ENCODE measurements around the gene KRTAP10-3. TPM values are rescaled to one million over a fixed set of nuclear protein-coding genes. Genes with fewer than 3 reads are reported as not detected.

Gene KRTAP10-3
- polyA plus RNA-seq (2011; rRNA removed), result not detected in 2 replicates
- not detected in 2 replicates for polyA plus RNA-seq (2012; cell fraction: cytosol; rRNA removed)
- not detected in 2 replicates for polyA plus RNA-seq (2012; cell fraction: nucleus; rRNA removed)
- not detected in 3 replicates for polyA plus RNA-seq (2017; fragmentation: RNase III; extraction: RNeasy Plus Mini Kit Qiagen cat#74134 plus additional on column Dnase treatment)
- not detected in 2 replicates for polyA minus RNA-seq (2011; rRNA and poly(A)+ RNA removed)

- ChIA-PET CTCF (interaction anchor here (0.6 kb wide), 1 partner anchor 571 kb away, joined by 4 read pairs; no protein-coding TSS in a partner anchor), POLR2A (no interaction called here)
Measured at GRCh38 chr21:44558695-44559094, at the start of gene KRTAP10-3. Gene KRTAP10-3 (minus strand): TSS chr21:44558795. CDS start chr21:44558715, 80 bp downstream.

GRCh38 chr21:44606495-44606894 is 47.9 kb upstream of the KRTAP10-3 start:
- H3K9me3 ChIP-seq, result peaks cover 3% of the 10 kb centered on the region; the same call in 1 of the 3 replicates
- no peak overlapping the region for H3K27ac ChIP-seq
- H3K4me2 ChIP-seq, result no peak overlapping the region
- ATAC-seq (no peak), FAIRE-seq (no peak), DNase-seq (ENCODE audit: low read depth in 1 of 2, low spot score in 1 of 2) (no peak)
- no peak overlapping the region for H3K4me3 ChIP-seq
- H3K4me1 ChIP-seq, result no peaks in the 10 kb centered on the region
- ChIA-PET POLR2A (no interaction called here), CTCF (no interaction called here)
- WGBS (ENCODE audit: missing lambda C conversion rate), result 44% methylated on average over 4 of the region's 4 CpGs
- TF ChIP-seq EHMT2 (IDR thresholded peaks at IDR 0.05; ENCODE audit: low read depth), result no peak
- no peak for TF ChIP-seq HDAC2 (IDR thresholded peaks at IDR 0.05)
- no peak for TF ChIP-seq HEYL (CRISPR knock-in tag; IDR thresholded peaks at IDR 0.05)
- TF ChIP-seq ZSCAN20 (CRISPR knock-in tag; IDR thresholded peaks at IDR 0.05), result no peak

More at GRCh38 chr21:44558695-44559094, at the start of gene KRTAP10-3:
- FAIRE-seq, result no peak
- Histone ChIP-seq H3K4me3 (no peak within 1 kb of the TSS), H3K4me2 (no peak within 1 kb of the TSS), H3K9me3 (no peaks in the 10 kb centered on the region), H3K4me1 (no peaks in the 10 kb centered on the region), H3K27ac (no peak within 1 kb of the TSS)
- WGBS (ENCODE audit: missing lambda C conversion rate), result 31% methylated on average over 5 of the region's 5 CpGs
- no peak for TF ChIP-seq MYC (IDR thresholded peaks at IDR 0.05; ENCODE audit: borderline replicate concordance, low read length)
- TF ChIP-seq TFCP2L1 (CRISPR knock-in tag; IDR thresholded peaks at IDR 0.05), result no peak
- no peak for TF ChIP-seq ZFP36 (IDR thresholded peaks at IDR 0.05; ENCODE audit: borderline replicate concordance, partially characterized antibody)
- TF ChIP-seq ESRRA (IDR thresholded peaks at IDR 0.05; ENCODE audit: borderline replicate concordance, low read length), result no peak
- no peak for TF ChIP-seq MAZ (IDR thresholded peaks at IDR 0.05; ENCODE audit: borderline replicate concordance, low read depth, low read length)
- TF ChIP-seq SREBF2 (IDR thresholded peaks at IDR 0.05), result no peak
- no peak for TF ChIP-seq REST (IDR thresholded peaks at IDR 0.05)
- TF ChIP-seq EP300 (IDR thresholded peaks at IDR 0.05), result no peak
- TF ChIP-seq HOXA7 (CRISPR knock-in tag; IDR thresholded peaks at IDR 0.05), result no peak
- no peak for TF ChIP-seq CBX2 (IDR thresholded peaks at IDR 0.05; ENCODE audit: borderline replicate concordance, low read depth)
- TF ChIP-seq HES2 (IDR thresholded peaks at IDR 0.05), result no peak
- no peak for TF ChIP-seq RFX5 (IDR thresholded peaks at IDR 0.05)
- no peak for DNase-seq (ENCODE audit: low read depth in 1 of 2, low spot score in 1 of 2)
- no peak for ATAC-seq

GRCh38 chr21:44603911-44604310 is 45.3 kb upstream of the KRTAP10-3 start:
- no peak overlapping the region for H3K4me2 ChIP-seq
- POLR2A ChIA-PET, result no interaction called here
- FAIRE-seq, result no peak
- TF ChIP-seq USF2 (IDR thresholded peaks at IDR 0.05) (no peak), ELK1 (IDR thresholded peaks at IDR 0.05; ENCODE audit: low read depth, low read length) (no peak), EHMT2 (IDR thresholded peaks at IDR 0.05; ENCODE audit: low read depth) (no peak), KDM5A (IDR thresholded peaks at IDR 0.05) (no peak), RAD21 (conservative IDR thresholded peaks at IDR 0.05 in 1 of 2, IDR thresholded peaks at IDR 0.05 in 1 of 2) (no peak), ESRRA (IDR thresholded peaks at IDR 0.05; ENCODE audit: borderline replicate concordance, low read length) (no peak), SMC3 (IDR thresholded peaks at IDR 0.05) (no peak), HOXB5 (CRISPR knock-in tag; IDR thresholded peaks at IDR 0.05) (no peak), MAX (IDR thresholded peaks at IDR 0.05) (no peak), BHLHE40 (IDR thresholded peaks at IDR 0.05; ENCODE audit: low read depth, low read length) (no peak), EP300 (IDR thresholded peaks at IDR 0.05) (no peak), RCOR1 (IDR thresholded peaks at IDR 0.05; ENCODE audit: low read depth, low read length) (no peak)
- H3K27ac ChIP-seq, result no peak overlapping the region
- no peak for DNase-seq (ENCODE audit: low read depth in 1 of 2, low spot score in 1 of 2)
- ATAC-seq, result no peak
- H3K4me1 ChIP-seq, result no peaks in the 10 kb centered on the region
- no peaks in the 10 kb centered on the region for H3K9me3 ChIP-seq
- 18% methylated on average over 7 of the region's 8 CpGs for WGBS (ENCODE audit: missing lambda C conversion rate)
- H3K4me3 ChIP-seq, result no peak overlapping the region
- CTCF ChIA-PET, result no interaction called here

All from A549 (cell line).